WTC11 (cell line): ENCODE results near the gene EFHD1. TPM values are rescaled to one million over a fixed set of nuclear protein-coding genes. Genes with fewer than 3 reads are reported as not detected.
"Not testable (repeated sequence)": the region's sequence is repeated elsewhere in the genome, so short reads cannot be mapped to it uniquely, and the experiment has no call there.

ENCODE experiments used
- ATAC-seq: fragments of 200-7000 bp; cut with Tn5 transposase; 2 replicates; pipeline ENCODE4 v1.10.0; 2021; ENCODE audit warnings: mild to moderate bottlenecking, moderate library complexity
- CTCF ChIA-PET: fragments of 300-600 bp; sonication (Branson Sonifier 250); formaldehyde crosslinking; loops from one replicate; lab custom pipeline; 2021; ENCODE audit warnings: antibody characterized with exemption; lab: Charles Lee
- POLR2A ChIA-PET: fragments of 350-600 bp; sonication (Branson Sonifier 250); formaldehyde crosslinking; loops from one replicate; lab custom pipeline; 2021; ENCODE audit warnings: antibody characterized with exemption; lab: Charles Lee
- DNase-seq: peaks from one replicate; pipeline ENCODE4 v3.0.0; 2021; ENCODE audit warnings: low spot score
- H3K27ac Mint-ChIP-seq: 2 replicates; pipeline ENCODE4 v1.8.0; 2021; ENCODE audit warnings: mixed read lengths
- H3K27me3 Mint-ChIP-seq: 2 replicates; pipeline ENCODE4 v1.8.0; 2021; ENCODE audit warnings: low read depth, mild to moderate bottlenecking, moderate library complexity, mixed read lengths
- H3K36me3 Mint-ChIP-seq: 2 replicates; pipeline ENCODE4 v1.8.0; 2021; ENCODE audit warnings: mixed read lengths
- H3K4me1 Mint-ChIP-seq: 2 replicates; pipeline ENCODE4 v1.8.0; 2022; ENCODE audit warnings: mixed read lengths
- H3K4me3 Mint-ChIP-seq: 2 replicates; pipeline ENCODE4 v1.8.0; 2021; ENCODE audit warnings: mild to moderate bottlenecking, moderate library complexity, mixed read lengths
- H3K9me3 Mint-ChIP-seq: 2 replicates; pipeline ENCODE4 v1.8.0; 2021; ENCODE audit warnings: mixed read lengths
- ESRRA ChIP-seq: sonication (generic); formaldehyde crosslinking; IDR thresholded peaks from 2 replicates; pipeline ENCODE4 v1.8.1; 2022; ENCODE audit warnings: mild to moderate bottlenecking, missing genetic modification reagents, borderline replicate concordance
- HMGA2 ChIP-seq: fragments of 250-450 bp; sonication (Bioruptor Pico); IDR thresholded peaks from 2 replicates; pipeline ENCODE4 v1.4.0; 2021; ENCODE audit warnings: mild to moderate bottlenecking, moderate library complexity
- KAT7 ChIP-seq: sonication (generic); formaldehyde crosslinking; IDR thresholded peaks from 2 replicates; pipeline ENCODE4 v1.8.1; 2023; ENCODE audit warnings: missing genetic modification reagents, mild to moderate bottlenecking, borderline replicate concordance
- NFATC4 ChIP-seq: fragments of 250-450 bp; sonication (Bioruptor Pico); IDR thresholded peaks from 2 replicates; pipeline ENCODE4 v1.9.0; 2021; ENCODE audit warnings: mild to moderate bottlenecking
- NR2C2 ChIP-seq: sonication (generic); formaldehyde crosslinking; IDR thresholded peaks from 2 replicates; pipeline ENCODE4 v1.8.0; 2022; ENCODE audit warnings: mild to moderate bottlenecking, missing genetic modification reagents
- OVOL2 ChIP-seq: fragments of 250-450 bp; sonication (Bioruptor Pico); IDR thresholded peaks from 2 replicates; pipeline ENCODE4 v1.9.0; 2021; ENCODE audit warnings: mild to moderate bottlenecking, borderline replicate concordance
- SMAD4 ChIP-seq: sonication (generic); formaldehyde crosslinking; IDR thresholded peaks from 2 replicates; pipeline ENCODE4 v1.8.0; 2022; ENCODE audit warnings: mild to moderate bottlenecking, missing genetic modification reagents
- TP53 ChIP-seq: sonication (generic); formaldehyde crosslinking; IDR thresholded peaks from 2 replicates; pipeline ENCODE4 v1.8.1; 2023; ENCODE audit warnings: mild to moderate bottlenecking, missing genetic modification reagents
- ZNF138 ChIP-seq: sonication (generic); formaldehyde crosslinking; conservative IDR thresholded peaks from 2 replicates; pipeline ENCODE4 v1.8.1; 2022; ENCODE audit warnings: mild to moderate bottlenecking, moderate library complexity, missing genetic modification reagents
- ZNF232 ChIP-seq: sonication (generic); formaldehyde crosslinking; IDR thresholded peaks from 2 replicates; pipeline ENCODE4 v1.8.0; 2022; ENCODE audit warnings: mild to moderate bottlenecking, missing genetic modification reagents
- total RNA-seq: library from RNA; stranded (reverse); gene quantifications from 3 replicates; pipeline ENCODE4 v1.2.3, GENCODE V29; 2021
- TF ChIP-seq, protein P1 (sequence below): sonication (generic); formaldehyde crosslinking; IDR thresholded peaks from 2 replicates; pipeline ENCODE4 v1.8.1; 2023; ENCODE audit warnings: mild to moderate bottlenecking, missing genetic modification reagents
- TF ChIP-seq, protein P2 (sequence below): sonication (generic); formaldehyde crosslinking; IDR thresholded peaks from 2 replicates; pipeline ENCODE4 v1.8.1; 2023; ENCODE audit warnings: mild to moderate bottlenecking, missing genetic modification reagents, moderate library complexity
- TF ChIP-seq, protein P3 (sequence below): sonication (generic); formaldehyde crosslinking; IDR thresholded peaks from 2 replicates; pipeline ENCODE4 v1.8.1; 2023; ENCODE audit warnings: mild to moderate bottlenecking, missing genetic modification reagents, moderate library complexity
- TF ChIP-seq, protein P4 (sequence below): sonication (generic); formaldehyde crosslinking; IDR thresholded peaks from 2 replicates; pipeline ENCODE4 v1.8.0; 2022; ENCODE audit warnings: mild to moderate bottlenecking, missing genetic modification reagents
- TF ChIP-seq, protein P5 (sequence below): sonication (generic); formaldehyde crosslinking; IDR thresholded peaks from 2 replicates; pipeline ENCODE4 v1.8.0; 2022; ENCODE audit warnings: mild to moderate bottlenecking, missing genetic modification reagents
- TF ChIP-seq, protein P6 (sequence below): fragments of 250-450 bp; sonication (Bioruptor Pico); IDR thresholded peaks from 2 replicates; pipeline ENCODE4 v1.9.0; 2021; ENCODE audit warnings: mild to moderate bottlenecking, borderline replicate concordance

EFHD1 gene
- total RNA-seq, 1 experiment from 2014 or later: 6.1 TPM

DNA sequence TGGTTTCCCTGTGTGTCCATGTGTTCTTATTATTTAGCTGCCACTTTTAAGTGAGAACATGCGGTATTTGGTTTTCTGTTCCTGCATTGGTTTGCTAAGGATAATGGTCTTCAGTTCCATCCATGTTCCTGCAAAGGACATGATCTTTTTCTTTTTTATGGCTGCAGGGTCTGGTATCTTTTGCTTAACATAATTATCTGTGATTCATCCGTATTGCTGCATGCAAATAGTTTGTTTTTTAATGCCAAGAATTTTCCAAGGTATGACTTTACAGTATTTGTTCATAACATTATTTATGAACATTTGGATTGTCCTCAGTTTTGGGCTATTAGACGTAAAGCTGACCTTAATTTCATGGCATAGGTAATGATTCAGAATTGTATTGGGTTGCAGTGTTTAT is 81.6 kb downstream of the EFHD1 start:
- peak overlapping the region; percentile 22; the same call in 1 of the 2 replicates for H3K27ac Mint-ChIP-seq
- 0 out of 2 replicates have a peak, but pooled peaks cover 4% of the 10 kb centered on the region for H3K4me1 Mint-ChIP-seq
- TF ChIP-seq NFATC4 (CRISPR knock-in tag) (no peak), TP53 (CRISPR knock-in tag) (no peak), ZNF138 (CRISPR knock-in tag) (no peak), NR2C2 (no peak)
- TF ChIP-seq, protein P1, sequence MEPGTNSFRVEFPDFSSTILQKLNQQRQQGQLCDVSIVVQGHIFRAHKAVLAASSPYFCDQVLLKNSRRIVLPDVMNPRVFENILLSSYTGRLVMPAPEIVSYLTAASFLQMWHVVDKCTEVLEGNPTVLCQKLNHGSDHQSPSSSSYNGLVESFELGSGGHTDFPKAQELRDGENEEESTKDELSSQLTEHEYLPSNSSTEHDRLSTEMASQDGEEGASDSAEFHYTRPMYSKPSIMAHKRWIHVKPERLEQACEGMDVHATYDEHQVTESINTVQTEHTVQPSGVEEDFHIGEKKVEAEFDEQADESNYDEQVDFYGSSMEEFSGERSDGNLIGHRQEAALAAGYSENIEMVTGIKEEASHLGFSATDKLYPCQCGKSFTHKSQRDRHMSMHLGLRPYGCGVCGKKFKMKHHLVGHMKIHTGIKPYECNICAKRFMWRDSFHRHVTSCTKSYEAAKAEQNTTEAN: no peak
- TF ChIP-seq, protein P2, sequence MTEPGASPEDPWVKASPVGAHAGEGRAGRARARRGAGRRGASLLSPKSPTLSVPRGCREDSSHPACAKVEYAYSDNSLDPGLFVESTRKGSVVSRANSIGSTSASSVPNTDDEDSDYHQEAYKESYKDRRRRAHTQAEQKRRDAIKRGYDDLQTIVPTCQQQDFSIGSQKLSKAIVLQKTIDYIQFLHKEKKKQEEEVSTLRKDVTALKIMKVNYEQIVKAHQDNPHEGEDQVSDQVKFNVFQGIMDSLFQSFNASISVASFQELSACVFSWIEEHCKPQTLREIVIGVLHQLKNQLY (CRISPR knock-in tag): no peak
- TF ChIP-seq, protein P3, sequence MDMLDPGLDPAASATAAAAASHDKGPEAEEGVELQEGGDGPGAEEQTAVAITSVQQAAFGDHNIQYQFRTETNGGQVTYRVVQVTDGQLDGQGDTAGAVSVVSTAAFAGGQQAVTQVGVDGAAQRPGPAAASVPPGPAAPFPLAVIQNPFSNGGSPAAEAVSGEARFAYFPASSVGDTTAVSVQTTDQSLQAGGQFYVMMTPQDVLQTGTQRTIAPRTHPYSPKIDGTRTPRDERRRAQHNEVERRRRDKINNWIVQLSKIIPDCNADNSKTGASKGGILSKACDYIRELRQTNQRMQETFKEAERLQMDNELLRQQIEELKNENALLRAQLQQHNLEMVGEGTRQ (CRISPR knock-in tag): no peak
- TF ChIP-seq, protein P4, sequence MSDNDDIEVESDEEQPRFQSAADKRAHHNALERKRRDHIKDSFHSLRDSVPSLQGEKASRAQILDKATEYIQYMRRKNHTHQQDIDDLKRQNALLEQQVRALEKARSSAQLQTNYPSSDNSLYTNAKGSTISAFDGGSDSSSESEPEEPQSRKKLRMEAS (CRISPR knock-in tag): no peak
- TF ChIP-seq, all 79 proteins: peak for 0
- Mint-ChIP-seq H3K9me3 (peaks cover 6% of the 10 kb centered on the region), H3K36me3 (peaks cover 31% of the 10 kb centered on the region), H3K4me3 (no peak overlapping the region), H3K27me3 (no peaks in the 10 kb centered on the region)
- no peak for DNase-seq
- ChIA-PET CTCF (no interaction called here), POLR2A (no interaction called here)
- ATAC-seq: no peak

DNA sequence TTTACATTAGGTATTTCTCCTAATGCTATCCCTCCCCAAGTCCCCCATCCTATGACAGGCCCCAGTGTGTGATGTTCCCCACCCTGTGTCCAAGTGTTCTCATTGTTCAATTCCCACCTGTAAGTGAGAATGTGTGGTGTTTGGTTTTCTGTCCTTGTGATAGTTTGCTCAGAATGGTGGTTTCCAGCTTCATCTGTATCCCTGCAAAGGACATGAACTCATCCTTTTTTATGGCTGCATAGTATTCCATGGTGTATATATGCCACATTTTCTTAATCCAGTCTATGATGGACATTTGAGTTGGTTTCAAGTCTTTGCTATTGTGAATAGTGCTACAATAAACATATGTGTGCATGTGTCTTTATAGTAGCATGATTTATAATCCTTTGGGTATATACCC is 86.7 kb downstream of the EFHD1 start:
- H3K27ac Mint-ChIP-seq, H3K9me3 Mint-ChIP-seq, ATAC-seq, CTCF ChIA-PET, H3K4me3 Mint-ChIP-seq, POLR2A ChIA-PET, DNase-seq, H3K27me3 Mint-ChIP-seq, H3K4me1 Mint-ChIP-seq: not testable (repeated sequence)
- peaks cover 29% of the 10 kb centered on the region for H3K36me3 Mint-ChIP-seq

DNA sequence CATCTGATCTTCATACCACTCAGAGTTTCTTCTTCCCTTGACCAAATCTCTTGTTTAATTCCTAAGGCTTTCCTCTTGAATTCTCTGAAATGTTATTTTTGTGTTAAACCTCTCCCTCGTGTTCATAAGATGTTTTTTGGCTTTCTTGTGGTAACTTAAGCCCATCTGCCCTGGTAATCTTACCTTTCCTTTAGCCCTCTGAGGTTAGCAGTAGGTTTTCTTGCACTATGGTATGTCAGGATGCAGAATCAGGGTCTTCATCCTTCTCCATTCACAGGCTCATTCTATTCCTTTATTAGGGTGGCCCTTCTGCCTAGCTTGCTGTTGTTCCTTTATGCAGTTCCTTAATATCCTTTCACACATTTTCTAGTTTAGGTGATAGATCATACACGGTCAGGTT is 87.9 kb downstream of the EFHD1 start:
- Mint-ChIP-seq H3K4me3 (no peak overlapping the region), H3K27me3 (no peaks in the 10 kb centered on the region), H3K36me3 (peaks cover 31% of the 10 kb centered on the region)
- no peak for DNase-seq
- CTCF ChIA-PET: no interaction called here
- TF ChIP-seq, protein P5, sequence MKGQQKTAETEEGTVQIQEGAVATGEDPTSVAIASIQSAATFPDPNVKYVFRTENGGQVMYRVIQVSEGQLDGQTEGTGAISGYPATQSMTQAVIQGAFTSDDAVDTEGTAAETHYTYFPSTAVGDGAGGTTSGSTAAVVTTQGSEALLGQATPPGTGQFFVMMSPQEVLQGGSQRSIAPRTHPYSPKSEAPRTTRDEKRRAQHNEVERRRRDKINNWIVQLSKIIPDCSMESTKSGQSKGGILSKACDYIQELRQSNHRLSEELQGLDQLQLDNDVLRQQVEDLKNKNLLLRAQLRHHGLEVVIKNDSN: no peak
- TF ChIP-seq HMGA2 (CRISPR knock-in tag): no peak
- TF ChIP-seq SMAD4 (CRISPR knock-in tag): no peak
- TF ChIP-seq ESRRA (CRISPR knock-in tag): no peak
- TF ChIP-seq ZNF232 (CRISPR knock-in tag): no peak
- TF ChIP-seq KAT7 (CRISPR knock-in tag): no peak
- TF ChIP-seq, protein P2 (CRISPR knock-in tag): no peak
- TF ChIP-seq OVOL2 (CRISPR knock-in tag): no peak
- TF ChIP-seq, protein P6, sequence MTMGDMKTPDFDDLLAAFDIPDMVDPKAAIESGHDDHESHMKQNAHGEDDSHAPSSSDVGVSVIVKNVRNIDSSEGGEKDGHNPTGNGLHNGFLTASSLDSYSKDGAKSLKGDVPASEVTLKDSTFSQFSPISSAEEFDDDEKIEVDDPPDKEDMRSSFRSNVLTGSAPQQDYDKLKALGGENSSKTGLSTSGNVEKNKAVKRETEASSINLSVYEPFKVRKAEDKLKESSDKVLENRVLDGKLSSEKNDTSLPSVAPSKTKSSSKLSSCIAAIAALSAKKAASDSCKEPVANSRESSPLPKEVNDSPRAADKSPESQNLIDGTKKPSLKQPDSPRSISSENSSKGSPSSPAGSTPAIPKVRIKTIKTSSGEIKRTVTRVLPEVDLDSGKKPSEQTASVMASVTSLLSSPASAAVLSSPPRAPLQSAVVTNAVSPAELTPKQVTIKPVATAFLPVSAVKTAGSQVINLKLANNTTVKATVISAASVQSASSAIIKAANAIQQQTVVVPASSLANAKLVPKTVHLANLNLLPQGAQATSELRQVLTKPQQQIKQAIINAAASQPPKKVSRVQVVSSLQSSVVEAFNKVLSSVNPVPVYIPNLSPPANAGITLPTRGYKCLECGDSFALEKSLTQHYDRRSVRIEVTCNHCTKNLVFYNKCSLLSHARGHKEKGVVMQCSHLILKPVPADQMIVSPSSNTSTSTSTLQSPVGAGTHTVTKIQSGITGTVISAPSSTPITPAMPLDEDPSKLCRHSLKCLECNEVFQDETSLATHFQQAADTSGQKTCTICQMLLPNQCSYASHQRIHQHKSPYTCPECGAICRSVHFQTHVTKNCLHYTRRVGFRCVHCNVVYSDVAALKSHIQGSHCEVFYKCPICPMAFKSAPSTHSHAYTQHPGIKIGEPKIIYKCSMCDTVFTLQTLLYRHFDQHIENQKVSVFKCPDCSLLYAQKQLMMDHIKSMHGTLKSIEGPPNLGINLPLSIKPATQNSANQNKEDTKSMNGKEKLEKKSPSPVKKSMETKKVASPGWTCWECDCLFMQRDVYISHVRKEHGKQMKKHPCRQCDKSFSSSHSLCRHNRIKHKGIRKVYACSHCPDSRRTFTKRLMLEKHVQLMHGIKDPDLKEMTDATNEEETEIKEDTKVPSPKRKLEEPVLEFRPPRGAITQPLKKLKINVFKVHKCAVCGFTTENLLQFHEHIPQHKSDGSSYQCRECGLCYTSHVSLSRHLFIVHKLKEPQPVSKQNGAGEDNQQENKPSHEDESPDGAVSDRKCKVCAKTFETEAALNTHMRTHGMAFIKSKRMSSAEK (CRISPR knock-in tag): no peak
- TF ChIP-seq, all 79 proteins: peak for 0
- Mint-ChIP-seq H3K4me1 (no peaks in the 10 kb centered on the region), H3K27ac (no peak overlapping the region), H3K9me3 (peaks cover 8% of the 10 kb centered on the region)
- POLR2A ChIA-PET: no interaction called here
- ATAC-seq: no peak
